MM.1S (cell line): ENCODE measurements around the gene ACSS1.

Experiments
- EZH2 ChIP-seq: fragments of 300-600 bp; sonication (generic); optimal IDR thresholded peaks from 2 replicates; pipeline ENCODE3; 2017; ENCODE audit warnings: low read depth, mild to moderate bottlenecking, antibody characterized with exemption, low read length, mixed read lengths
- TF ChIP-seq, protein P1 (sequence below): fragments of 300-600 bp; sonication (generic); IDR thresholded peaks from 2 replicates; pipeline ENCODE4 v1.5.1; 2016; ENCODE audit warnings: antibody characterized with exemption, low read length, mixed read lengths

DNA sequence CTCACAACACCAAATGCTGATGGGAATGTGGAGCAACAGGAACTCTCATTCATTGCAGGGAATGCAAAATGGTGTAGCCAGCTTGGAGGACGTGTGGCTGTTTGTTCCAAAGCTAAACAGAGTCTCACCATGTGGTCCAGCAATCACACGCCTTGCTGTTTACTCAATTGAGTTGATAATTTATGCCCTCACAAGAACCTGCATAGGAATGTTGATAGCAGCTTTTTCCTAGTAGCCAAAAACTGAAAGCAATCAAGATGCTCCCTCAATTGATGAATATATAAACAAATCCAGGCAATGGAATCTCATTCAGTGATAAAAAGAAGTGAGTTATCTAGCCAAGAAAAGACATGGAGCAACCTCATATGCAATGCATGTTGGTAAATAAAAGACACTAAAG, 39.6 kb upstream of the ACSS1 start:
- TF ChIP-seq, protein P1, sequence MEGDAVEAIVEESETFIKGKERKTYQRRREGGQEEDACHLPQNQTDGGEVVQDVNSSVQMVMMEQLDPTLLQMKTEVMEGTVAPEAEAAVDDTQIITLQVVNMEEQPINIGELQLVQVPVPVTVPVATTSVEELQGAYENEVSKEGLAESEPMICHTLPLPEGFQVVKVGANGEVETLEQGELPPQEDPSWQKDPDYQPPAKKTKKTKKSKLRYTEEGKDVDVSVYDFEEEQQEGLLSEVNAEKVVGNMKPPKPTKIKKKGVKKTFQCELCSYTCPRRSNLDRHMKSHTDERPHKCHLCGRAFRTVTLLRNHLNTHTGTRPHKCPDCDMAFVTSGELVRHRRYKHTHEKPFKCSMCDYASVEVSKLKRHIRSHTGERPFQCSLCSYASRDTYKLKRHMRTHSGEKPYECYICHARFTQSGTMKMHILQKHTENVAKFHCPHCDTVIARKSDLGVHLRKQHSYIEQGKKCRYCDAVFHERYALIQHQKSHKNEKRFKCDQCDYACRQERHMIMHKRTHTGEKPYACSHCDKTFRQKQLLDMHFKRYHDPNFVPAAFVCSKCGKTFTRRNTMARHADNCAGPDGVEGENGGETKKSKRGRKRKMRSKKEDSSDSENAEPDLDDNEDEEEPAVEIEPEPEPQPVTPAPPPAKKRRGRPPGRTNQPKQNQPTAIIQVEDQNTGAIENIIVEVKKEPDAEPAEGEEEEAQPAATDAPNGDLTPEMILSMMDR, result no peak
- TF ChIP-seq EZH2, result no peak
